H9 (cell line): ENCODE data around the gene JMJD1C. TPM values are rescaled to one million over a fixed set of nuclear protein-coding genes. Genes with fewer than 3 reads are reported as not detected.

Experiments
- DNase-seq: peaks from one replicate; pipeline ENCODE4 v3.0.0-alpha.2; 2017
- H2AFZ ChIP-seq: one replicate; pipeline ENCODE4 v1.6.1; 2013; ENCODE audit warnings: mild to moderate bottlenecking, low read length, control low read depth, moderate library complexity
- H2AK5ac ChIP-seq: 2 replicates; pipeline ENCODE4 v1.6.1; 2013; ENCODE audit warnings: low read length, control low read depth, mixed read lengths; ENCODE audit not compliant: insufficient read length
- H2BK120ac ChIP-seq: one replicate; pipeline ENCODE4 v1.6.1; 2013; ENCODE audit warnings: low read depth, mild to moderate bottlenecking, low read length, control low read depth, inconsistent platforms; ENCODE audit not compliant: poor library complexity, severe bottlenecking
- H2BK12ac ChIP-seq: 2 replicates; pipeline ENCODE4 v1.6.1; 2013; ENCODE audit warnings: low read length, control low read depth, mixed read lengths, low read depth; ENCODE audit not compliant: insufficient read length
- H2BK15ac ChIP-seq: 2 replicates; pipeline ENCODE4 v1.6.1; 2013; ENCODE audit warnings: low read depth, low read length, control low read depth
- H2BK20ac ChIP-seq: one replicate; pipeline ENCODE4 v1.6.1; 2013; ENCODE audit warnings: low read depth, mild to moderate bottlenecking, low read length, control low read depth, inconsistent platforms; ENCODE audit not compliant: poor library complexity, severe bottlenecking
- H2BK5ac ChIP-seq: 2 replicates; pipeline ENCODE4 v1.6.1; 2013; ENCODE audit warnings: low read length, control low read depth, mixed read lengths; ENCODE audit not compliant: insufficient read length
- H3K14ac ChIP-seq: 2 replicates; pipeline ENCODE4 v1.6.1; 2013; ENCODE audit warnings: low read length, control low read depth; ENCODE audit not compliant: insufficient read depth
- H3K18ac ChIP-seq: 2 replicates; pipeline ENCODE4 v1.6.1; 2013; ENCODE audit warnings: low read depth, mild to moderate bottlenecking, mixed read lengths, low read length, control low read depth; ENCODE audit not compliant: insufficient read length
- H3K23ac ChIP-seq: 2 replicates; pipeline ENCODE4 v1.6.1; 2013; ENCODE audit warnings: low read length, control low read depth, mixed read lengths, low read depth; ENCODE audit not compliant: insufficient read length
- H3K23me2 ChIP-seq: 2 replicates; pipeline ENCODE4 v1.6.1; 2013; ENCODE audit warnings: low read depth, mild to moderate bottlenecking, mixed read lengths, low read length, control low read depth; ENCODE audit not compliant: insufficient read length, poor library complexity, severe bottlenecking
- H3K27ac ChIP-seq: 2 replicates; pipeline ENCODE4 v1.5.1; 2013; ENCODE audit warnings: low read length, control low read depth, mixed read lengths, low read depth; ENCODE audit not compliant: insufficient read length
- H3K27me3 ChIP-seq: 2 replicates; pipeline ENCODE4 v1.6.1; 2013; ENCODE audit warnings: low read length, control low read depth, inconsistent platforms; ENCODE audit not compliant: insufficient read depth
- H3K4ac ChIP-seq: 2 replicates; pipeline ENCODE4 v1.6.1; 2013; ENCODE audit warnings: low read depth, mild to moderate bottlenecking, control low read depth, inconsistent platforms, low read length, moderate library complexity
- H3K4me1 ChIP-seq: 2 replicates; pipeline ENCODE4 v1.6.1; 2013; ENCODE audit warnings: low read length, control low read depth, inconsistent platforms; ENCODE audit not compliant: insufficient read depth
- H3K4me2 ChIP-seq: 2 replicates; pipeline ENCODE4 v1.6.1; 2013; ENCODE audit warnings: low read length, control low read depth, mixed read lengths; ENCODE audit not compliant: insufficient read length, insufficient read depth
- H3K56ac ChIP-seq: 2 replicates; pipeline ENCODE4 v1.6.1; 2013; ENCODE audit warnings: low read depth, mild to moderate bottlenecking, mixed read lengths, low read length, control low read depth; ENCODE audit not compliant: insufficient read length
- H3K79me1 ChIP-seq: 2 replicates; pipeline ENCODE4 v1.6.1; 2013; ENCODE audit warnings: low read depth, mild to moderate bottlenecking, moderate library complexity, low read length, control low read depth, inconsistent platforms; ENCODE audit not compliant: insufficient read depth, poor library complexity, severe bottlenecking
- H3K79me2 ChIP-seq: 2 replicates; pipeline ENCODE4 v1.6.1; 2013; ENCODE audit warnings: low read length, control low read depth, inconsistent platforms; ENCODE audit not compliant: insufficient read depth
- H3K9ac ChIP-seq: 2 replicates; pipeline ENCODE4 v1.6.1; 2013; ENCODE audit warnings: low read length, control low read depth, mixed read lengths; ENCODE audit not compliant: insufficient read length; ENCODE audit errors: extremely low read depth
- H3K9me3 ChIP-seq: one replicate; pipeline ENCODE4 v1.6.1; 2013; ENCODE audit warnings: low read depth, low read length, inconsistent platforms; ENCODE audit not compliant: control insufficient read depth
- H3T11ph ChIP-seq: one replicate; pipeline ENCODE4 v1.6.1; 2013; ENCODE audit warnings: mild to moderate bottlenecking, low read length, control low read depth, inconsistent platforms
- H4K20me1 ChIP-seq: one replicate; pipeline ENCODE4 v1.6.1; 2013; ENCODE audit not compliant: control insufficient read depth, insufficient read length, insufficient read depth
- H4K5ac ChIP-seq: 2 replicates; pipeline ENCODE4 v1.6.1; 2013; ENCODE audit warnings: low read depth, mild to moderate bottlenecking, mixed read lengths, low read length, control low read depth; ENCODE audit not compliant: insufficient read length
- H4K8ac ChIP-seq: replicated peaks from 2 replicates; pipeline ENCODE4 v1.6.1; 2013; ENCODE audit warnings: low read length, control low read depth, mixed read lengths, low read depth; ENCODE audit not compliant: insufficient read length
- H4K91ac ChIP-seq: 2 replicates; pipeline ENCODE4 v1.6.1; 2013; ENCODE audit warnings: low read depth, mild to moderate bottlenecking, moderate library complexity, mixed read lengths, low read length, control low read depth; ENCODE audit not compliant: insufficient read length
- H3K27ac Mint-ChIP-seq, 3 experiments: 2 replicates in 2 of 3; 3 replicates in 1 of 3; pipeline ENCODE4 v1.8.0; 2020 to 2021; ENCODE audit warnings: mixed read lengths in 3 of 3, mild to moderate bottlenecking in 1 of 3, moderate library complexity in 1 of 3
- H3K27me3 Mint-ChIP-seq: 2 replicates; pipeline ENCODE4 v1.8.0; 2021; ENCODE audit warnings: low read depth, mild to moderate bottlenecking, moderate library complexity, mixed read lengths
- H3K36me3 Mint-ChIP-seq, 3 experiments: 2 replicates in 2 of 3; 3 replicates in 1 of 3; pipeline ENCODE4 v1.8.0; 2020 to 2021; ENCODE audit warnings: low read depth in 3 of 3, mixed read lengths in 3 of 3; ENCODE audit not compliant: insufficient read depth in 1 of 3
- H3K4me1 Mint-ChIP-seq, 2 experiments: 2 replicates each; pipeline ENCODE4 v1.8.0; 2020; ENCODE audit warnings: mixed read lengths in 2 of 2
- H3K4me3 Mint-ChIP-seq, 2 experiments: 2 replicates in 1 of 2; 3 replicates in 1 of 2; pipeline ENCODE4 v1.8.0; 2020 to 2021; ENCODE audit warnings: mild to moderate bottlenecking in 2 of 2, mixed read lengths in 2 of 2, moderate library complexity in 1 of 2
- H3K9me3 Mint-ChIP-seq, 2 experiments: 2 replicates in 1 of 2; 3 replicates in 1 of 2; pipeline ENCODE4 v1.8.0; 2020; ENCODE audit warnings: mild to moderate bottlenecking in 2 of 2, mixed read lengths in 2 of 2, moderate library complexity in 1 of 2
- CTCF ChIP-seq: fragments of 200-600 bp; sonication (generic); conservative IDR thresholded peaks from 3 replicates; pipeline ENCODE4 v1.8.0; 2021; ENCODE audit warnings: antibody characterized with exemption, mild to moderate bottlenecking
- total RNA-seq: library from RNA; stranded (reverse); gene quantifications from 2 replicates; pipeline ENCODE4 v1.2.1, GENCODE V29; 2021

JMJD1C gene
- total RNA-seq, 1 experiment from 2014 or later: 200 TPM

- H2BK15ac ChIP-seq: no peak overlapping the region
- peak overlapping the region; percentile 95 to 99 for H3K4me3 Mint-ChIP-seq
- peak overlapping the region in 2 of 3 experiments; percentile 95 to 98; a peak in 2 of 7 replicates for H3K27ac Mint-ChIP-seq
Observed at GRCh38 chr10:63264617-63265221, 201.1 kb downstream of the JMJD1C start.

More at GRCh38 chr10:63264617-63265221, 201.1 kb downstream of the JMJD1C start:
- Histone ChIP-seq H2AFZ (no peak overlapping the region), H3K79me1 (no peaks in the 10 kb centered on the region), H3K23me2 (no peaks in the 10 kb centered on the region), H3K4me2 (peak overlapping the region; percentile 82), H2BK5ac (no peak overlapping the region), H3K23ac (no peak overlapping the region), H3K9me3 (no peaks in the 10 kb centered on the region), H2BK20ac (no peak overlapping the region), H2AK5ac (no peak overlapping the region), H4K20me1 (no peaks in the 10 kb centered on the region), H3K56ac (no peak overlapping the region), H4K91ac (no peak overlapping the region), H3K27me3 (no peaks in the 10 kb centered on the region), H3K14ac (no peak overlapping the region), H3K4me1 (no peaks in the 10 kb centered on the region), H3K27ac (no peak overlapping the region), H3T11ph (no peak overlapping the region), H3K18ac (no peak overlapping the region), H3K79me2 (peaks cover 48% of the 10 kb centered on the region; the same call in 1 of the 2 replicates), H3K4ac (no peak overlapping the region), H3K9ac (no peak overlapping the region), H4K5ac (no peak overlapping the region), H2BK12ac (no peak overlapping the region), H2BK120ac (no peak overlapping the region), H4K8ac (no peak overlapping the region)
- DNase-seq: no peak
- Mint-ChIP-seq H3K36me3 (peaks cover 46 to 52% (median 46%) of the 10 kb centered on the region in 3 experiments), H3K27me3 (no peaks in the 10 kb centered on the region), H3K9me3 (peaks cover 3% of the 10 kb centered on the region in 2 experiments; a peak in 1 of 5 replicates), H3K4me1 (peaks cover 25 to 34% of the 10 kb centered on the region in 2 experiments)
- no peak for TF ChIP-seq CTCF
